ENCODE measurements around the gene MACROD2. TPM values are rescaled to one million over a fixed set of nuclear protein-coding genes. Genes with fewer than 3 reads are reported as not detected.

Gene MACROD2
- total and polyA plus RNA-seq, 2 of the 4 experiments (the other 2 are of a cell fraction) = not detected

GRCh38 chr20:15818651-15819071, 1823.3 kb downstream of the MACROD2 start:
- Histone ChIP-seq H3K56ac (ENCODE audit: extremely low read depth, insufficient read depth, low read length) (no peak overlapping the region), H2BK120ac (ENCODE audit: low read depth, low read length) (no peak overlapping the region), H2BK5ac (ENCODE audit: low read depth, low read length, poor library complexity, severe bottlenecking) (no peak overlapping the region), H3K23ac (ENCODE audit: low read depth, low read length) (no peak overlapping the region), H3K18ac (ENCODE audit: low read depth, low read length) (no peak overlapping the region), H3K9ac (ENCODE audit: low read depth, low read length) (no peak overlapping the region), H2BK15ac (ENCODE audit: low read depth, low read length) (no peak overlapping the region), H2AK9ac (replicated peaks; ENCODE audit: low read depth, low read length, poor library complexity) (no peak overlapping the region), H4K5ac (ENCODE audit: low read depth, low read length) (no peak overlapping the region), H2AFZ (replicated peaks; ENCODE audit: low read length, poor library complexity) (no peak overlapping the region), H4K8ac (ENCODE audit: low read depth in 2 of 2, low read length in 2 of 2) (no peak overlapping the region), H3K14ac (replicated peaks; ENCODE audit: low read depth, low read length) (no peak overlapping the region), H3K4me2 (ENCODE audit: low read depth, low read length) (no peak overlapping the region), H3K27me3 (ENCODE audit: control insufficient read depth, insufficient read depth, low read length) (no peaks in the 10 kb centered on the region), H3K9me1 (ENCODE audit: insufficient read depth, low read length) (no peaks in the 10 kb centered on the region), H2BK20ac (ENCODE audit: low read depth, low read length) (no peak overlapping the region), H4K91ac (ENCODE audit: insufficient read depth, low read depth, low read length) (no peak overlapping the region), H3K4me3 (ENCODE audit: insufficient read depth, low read depth, low read length) (no peak overlapping the region), H3K79me1 (ENCODE audit: low read depth in 1 of 2, low read length in 2 of 2) (no peaks in the 10 kb centered on the region), H4K20me1 (ENCODE audit: insufficient read depth, low read length) (no peaks in the 10 kb centered on the region), H3K4me1 (ENCODE audit: control insufficient read depth, insufficient read depth, low read length) (no peaks in the 10 kb centered on the region), H3K9me3 (ENCODE audit: control insufficient read depth, insufficient read depth, low read length) (no peaks in the 10 kb centered on the region), H2AK5ac (ENCODE audit: low read depth, low read length) (no peak overlapping the region), H3K27ac (ENCODE audit: insufficient read depth, low read length) (no peak overlapping the region), H3K36me3 (ENCODE audit: control insufficient read depth, insufficient read depth, low read length) (no peaks in the 10 kb centered on the region), H3K4ac (ENCODE audit: low read depth, low read length) (no peak overlapping the region)
- in situ Hi-C loops (cut with MboI; ENCODE audit: low sequenced_read_pairs) (no loop called here), intact Hi-C loops (cut with micrococcal nuclease) (no loop called here), dilution Hi-C loops (cut with HindIII; ENCODE audit: low sequenced_read_pairs, unreplicated experiment) (no loop called here)
- TF ChIP-seq SMC3 (IDR thresholded peaks at IDR 0.05; ENCODE audit: low read depth, low read length) (no peak), CTCF (conservative IDR thresholded peaks at IDR 0.05; ENCODE audit: low read depth, low read length) (no peak), CEBPB (IDR thresholded peaks at IDR 0.05; ENCODE audit: low read depth, low read length) (peak; percentile 41; the same call in 1 of the 2 replicates), FOS (IDR thresholded peaks at IDR 0.05; ENCODE audit: low read depth, low read length) (no peak), USF2 (IDR thresholded peaks at IDR 0.05; ENCODE audit: low read depth, low read length) (no peak), ELK1 (IDR thresholded peaks at IDR 0.05; ENCODE audit: borderline replicate concordance, low read depth, low read length) (no peak)
- CTCF ChIA-PET = no interaction called here
- 60% methylated on average over 1 of the region's 4 CpGs; no CpG with 5 or more reads in 1 of the 2 experiments for WGBS, 2 experiments (ENCODE audit: extremely low coverage in 2 of 2, insufficient read length in 1 of 2)
- POLR2A ChIA-PET (ENCODE audit: unreplicated experiment) = no interaction called here
- DNase-seq (no peak), ATAC-seq (ENCODE audit: low read depth) (no peak)
- BruUV-seq (replicated peaks) = no TSS peak

Measured in IMR-90 (cell line).